ENCODE results near the gene NPW.
A peak's percentile ranks its signal among the peaks of the same experiment; 100 is the strongest.

Gene NPW

DNA sequence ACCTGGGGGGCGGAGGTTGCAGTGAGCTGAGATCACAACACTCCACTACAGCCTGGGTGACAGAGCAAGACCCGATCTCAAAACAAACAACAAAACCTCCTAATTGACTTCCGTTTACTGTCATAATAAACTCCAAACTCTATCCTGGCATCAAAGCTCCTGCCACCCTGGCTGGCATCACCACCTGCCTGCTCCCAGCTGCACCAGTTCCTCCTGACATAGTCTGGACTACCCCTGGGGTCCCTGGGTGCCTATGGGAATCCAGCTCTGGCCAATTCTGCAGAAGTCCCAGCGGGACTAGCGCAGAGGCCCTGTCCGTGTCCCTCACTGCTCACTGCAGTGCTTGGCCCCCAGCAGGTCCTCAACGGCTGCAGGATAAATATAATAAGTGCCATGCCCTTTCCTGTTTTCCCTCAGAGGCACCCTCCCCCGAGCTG is 27.3 kb downstream of the NPW start:
- DNase-seq (ENCODE audit: low read depth in 1 of 2, low spot score in 1 of 2) = no peak
- TF ChIP-seq JUND (IDR thresholded peaks at IDR 0.05; ENCODE audit: low read depth) = no peak
- in situ Hi-C loops (cut with HindIII; ENCODE audit: low pct_unique_long_range_greater_than_20kb, low sequenced_read_pairs) = no loop called here

GRCh38 chr16:2047330-2048115 is 27.9 kb downstream of the NPW start, which contains the start of the genes NTHL1 and TSC2:
Gene NTHL1 (minus strand): TSS chr16:2047834. CDS start chr16:2047823, 11 bp downstream.
Gene TSC2 (plus strand): TSS chr16:2047985. CDS start chr16:2048616, 631 bp downstream.
- no peak for TF ChIP-seq JUND (IDR thresholded peaks at IDR 0.05; ENCODE audit: low read depth)
- in situ Hi-C loops (cut with HindIII; ENCODE audit: low pct_unique_long_range_greater_than_20kb, low sequenced_read_pairs) = no loop called here

GRCh38 chr16:2048116-2048543 is 28.5 kb downstream of the NPW start:
- in situ Hi-C loops (cut with HindIII; ENCODE audit: low pct_unique_long_range_greater_than_20kb, low sequenced_read_pairs) = no loop called here
- no peak for TF ChIP-seq JUND (IDR thresholded peaks at IDR 0.05; ENCODE audit: low read depth)
- DNase-seq (ENCODE audit: low read depth in 1 of 2, low spot score in 1 of 2) = no peak

More at GRCh38 chr16:2047330-2048115, 27.9 kb downstream of the NPW start, which contains the start of the genes NTHL1 and TSC2:
- DNase-seq (ENCODE audit: low read depth in 1 of 2, low spot score in 1 of 2) = peak; percentile 93 to 96

DNA sequence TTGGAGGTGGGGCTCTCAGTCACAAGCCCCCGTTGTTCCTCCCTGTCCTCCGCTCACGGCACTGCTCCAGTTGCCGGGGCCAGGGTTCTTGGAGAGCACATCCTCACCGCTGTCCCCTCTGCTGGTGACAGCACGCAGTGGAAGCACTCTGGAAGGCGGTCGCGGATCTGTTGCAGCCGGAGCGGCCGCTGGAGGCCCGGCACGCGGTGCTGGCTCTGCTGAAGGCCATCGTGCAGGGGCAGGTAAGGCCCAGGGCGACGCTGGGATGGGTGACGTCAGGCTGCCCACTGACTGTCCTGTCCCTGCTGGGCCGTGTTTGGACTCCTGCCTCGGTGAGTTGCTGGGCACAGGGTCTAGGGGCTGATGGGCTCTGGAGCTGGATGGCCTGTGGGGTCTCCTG is 33.6 kb downstream of the NPW start:
- TF ChIP-seq JUND (IDR thresholded peaks at IDR 0.05; ENCODE audit: low read depth) = no peak
- in situ Hi-C loops (cut with HindIII; ENCODE audit: low pct_unique_long_range_greater_than_20kb, low sequenced_read_pairs) = no loop called here
- DNase-seq (ENCODE audit: low read depth in 1 of 2, low spot score in 1 of 2) = no peak

- in situ Hi-C loops (cut with HindIII; ENCODE audit: low pct_unique_long_range_greater_than_20kb, low sequenced_read_pairs) = no loop called here
- no peak for DNase-seq (ENCODE audit: low read depth in 1 of 2, low spot score in 1 of 2)
- no peak for TF ChIP-seq JUND (IDR thresholded peaks at IDR 0.05; ENCODE audit: low read depth)
Observed at GRCh38 chr16:2053897-2054296, 34.3 kb downstream of the NPW start.

- no peak for TF ChIP-seq JUND (IDR thresholded peaks at IDR 0.05; ENCODE audit: low read depth)
- in situ Hi-C loops (cut with HindIII; ENCODE audit: low pct_unique_long_range_greater_than_20kb, low sequenced_read_pairs) = no loop called here
- no peak for DNase-seq (ENCODE audit: low read depth in 1 of 2, low spot score in 1 of 2)
Observed at GRCh38 chr16:2054543-2055245, 35.1 kb downstream of the NPW start.

- TF ChIP-seq JUND (IDR thresholded peaks at IDR 0.05; ENCODE audit: low read depth) = no peak
- DNase-seq (ENCODE audit: low read depth in 1 of 2, low spot score in 1 of 2) = peak in 1 of 2 experiments; percentile 55
- in situ Hi-C loops (cut with HindIII; ENCODE audit: low pct_unique_long_range_greater_than_20kb, low sequenced_read_pairs) = no loop called here
Observed at GRCh38 chr16:2056077-2056476, 36.5 kb downstream of the NPW start.

DNA sequence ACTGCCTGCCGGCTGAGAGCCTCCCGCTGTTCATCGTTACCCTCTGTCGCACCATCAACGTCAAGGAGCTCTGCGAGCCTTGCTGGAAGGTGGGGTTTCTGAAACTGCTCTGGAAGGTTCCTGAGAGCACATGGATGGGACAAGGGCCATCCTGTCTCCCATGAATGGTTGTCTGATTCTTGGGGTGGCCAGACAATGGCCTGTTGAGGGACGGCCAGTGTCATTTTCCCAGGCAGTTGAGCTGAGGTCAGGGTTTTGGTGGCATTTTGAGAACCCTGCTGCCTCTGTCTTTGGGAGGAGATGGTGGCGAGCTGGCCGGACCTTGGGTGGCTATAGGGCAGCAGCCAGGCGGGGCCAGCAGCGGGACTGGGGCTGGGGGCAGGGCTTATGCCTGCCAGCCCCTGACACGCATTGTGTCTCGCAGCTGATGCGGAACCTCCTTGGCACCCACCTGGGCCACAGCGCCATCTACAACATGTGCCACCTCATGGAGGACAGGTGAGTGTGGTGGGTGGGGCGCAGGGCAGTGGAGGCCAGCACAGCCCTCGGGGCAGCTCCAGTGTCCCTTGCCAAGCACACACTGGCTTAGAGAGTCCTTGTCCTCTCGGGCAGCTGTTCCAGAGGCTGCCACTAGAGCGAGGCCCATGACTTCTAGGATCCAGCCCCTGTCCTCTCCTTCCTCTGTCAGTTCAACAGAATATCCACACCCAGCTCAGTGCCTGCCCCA is 37.3 kb downstream of the NPW start:
- DNase-seq (ENCODE audit: low read depth in 1 of 2, low spot score in 1 of 2) = peak in 1 of 2 experiments; percentile 60
- in situ Hi-C loops (cut with HindIII; ENCODE audit: low pct_unique_long_range_greater_than_20kb, low sequenced_read_pairs) = no loop called here
- TF ChIP-seq JUND (IDR thresholded peaks at IDR 0.05; ENCODE audit: low read depth) = no peak

DNA sequence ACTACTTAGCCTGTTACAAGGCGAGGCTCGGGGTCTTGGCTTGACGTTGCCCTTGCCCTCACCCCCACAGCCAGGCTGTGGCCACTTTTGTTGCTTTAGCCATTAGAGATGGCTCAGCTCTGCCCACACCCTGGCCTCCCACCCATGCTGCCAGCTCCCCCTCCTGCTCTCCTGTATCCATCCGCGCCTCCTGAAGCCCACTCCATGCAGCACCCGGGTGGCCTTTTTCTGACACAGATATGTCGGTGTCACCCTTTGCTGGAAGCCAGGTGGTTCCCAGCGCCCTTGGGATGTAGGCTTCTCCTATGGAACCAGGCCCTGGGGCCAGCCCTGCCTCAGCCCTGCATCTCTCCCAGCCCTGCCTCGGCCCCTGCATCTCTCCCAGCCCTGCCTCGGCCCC is 37.9 kb downstream of the NPW start:
- no peak for TF ChIP-seq JUND (IDR thresholded peaks at IDR 0.05; ENCODE audit: low read depth)
- DNase-seq (ENCODE audit: low read depth in 1 of 2, low spot score in 1 of 2) = no peak
- in situ Hi-C loops (cut with HindIII; ENCODE audit: low pct_unique_long_range_greater_than_20kb, low sequenced_read_pairs) = no loop called here

DNA sequence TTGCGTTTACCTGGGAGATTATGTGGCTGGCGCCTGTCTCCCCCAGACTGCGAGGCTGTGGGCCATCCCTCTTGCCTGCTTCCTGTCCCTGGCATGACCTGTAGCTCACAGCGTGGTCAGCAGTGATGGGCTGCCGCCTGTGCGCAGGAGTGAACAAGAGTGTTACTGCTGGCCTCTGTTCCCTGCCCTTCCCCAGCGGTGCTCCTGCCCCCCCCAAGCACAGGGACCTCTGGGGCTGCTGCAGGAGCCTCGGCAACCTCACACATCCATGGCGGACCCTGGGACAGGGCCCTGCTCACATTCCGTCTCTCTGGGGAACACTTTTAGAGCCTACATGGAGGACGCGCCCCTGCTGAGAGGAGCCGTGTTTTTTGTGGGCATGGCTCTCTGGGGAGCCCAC is 38.8 kb downstream of the NPW start:
- no peak for TF ChIP-seq JUND (IDR thresholded peaks at IDR 0.05; ENCODE audit: low read depth)
- no peak for DNase-seq (ENCODE audit: low read depth in 1 of 2, low spot score in 1 of 2)
- in situ Hi-C loops (cut with HindIII; ENCODE audit: low pct_unique_long_range_greater_than_20kb, low sequenced_read_pairs) = no loop called here

DNA sequence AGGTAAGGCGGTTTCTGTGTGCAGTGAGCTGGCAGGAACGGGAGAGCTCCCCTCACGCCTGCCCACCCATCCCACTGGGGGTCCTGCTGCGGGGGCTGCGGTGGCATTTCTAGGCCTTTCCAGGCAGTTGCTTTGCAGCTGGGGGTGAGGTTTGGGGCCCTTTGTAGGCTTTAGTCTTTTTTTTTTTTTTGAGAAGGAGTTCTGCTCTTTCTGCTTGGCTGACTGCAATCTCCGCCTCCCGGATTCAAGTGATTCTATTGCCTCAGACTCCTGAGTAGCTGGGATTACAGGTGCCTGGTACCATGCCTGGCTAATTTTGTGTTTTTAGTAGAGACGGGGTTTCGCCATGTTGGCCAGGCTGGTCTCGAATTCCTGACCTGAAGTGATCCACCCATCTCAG is 39.3 kb downstream of the NPW start:
- no peak for DNase-seq (ENCODE audit: low read depth in 1 of 2, low spot score in 1 of 2)
- no peak for TF ChIP-seq JUND (IDR thresholded peaks at IDR 0.05; ENCODE audit: low read depth)
- in situ Hi-C loops (cut with HindIII; ENCODE audit: low pct_unique_long_range_greater_than_20kb, low sequenced_read_pairs) = no loop called here

DNA sequence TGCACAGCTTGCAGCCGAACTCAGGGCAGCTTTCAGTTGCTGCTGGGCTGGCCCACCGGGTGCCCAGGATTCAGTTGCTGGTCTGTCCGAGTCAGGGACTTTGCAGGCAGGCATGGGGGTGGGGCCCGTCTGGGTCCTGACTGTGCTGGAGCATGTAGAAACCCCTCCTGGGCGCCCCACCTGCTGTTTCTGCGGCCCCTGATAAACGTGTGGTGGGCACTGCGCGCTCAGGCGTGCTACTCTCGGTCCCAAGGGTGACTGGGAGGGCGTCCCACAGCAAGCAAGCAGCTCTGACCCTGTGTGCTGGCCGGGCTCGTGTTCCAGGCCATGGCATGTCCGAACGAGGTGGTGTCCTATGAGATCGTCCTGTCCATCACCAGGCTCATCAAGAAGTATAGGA is 40.8 kb downstream of the NPW start:
- no peak for DNase-seq (ENCODE audit: low read depth in 1 of 2, low spot score in 1 of 2)
- no peak for TF ChIP-seq JUND (IDR thresholded peaks at IDR 0.05; ENCODE audit: low read depth)
- in situ Hi-C loops (cut with HindIII; ENCODE audit: low pct_unique_long_range_greater_than_20kb, low sequenced_read_pairs) = no loop called here
